Measurements from ENCODE around the gene TAS2R60. TPM values are rescaled to one million over a fixed set of nuclear protein-coding genes. Genes with fewer than 3 reads are reported as not detected.
A peak's percentile ranks its signal among the peaks of the same experiment; 100 is the strongest.
"Not testable (repeated sequence)": the region's sequence is repeated elsewhere in the genome, so short reads cannot be mapped to it uniquely, and the experiment has no call there.

TAS2R60 gene
- total and polyA plus RNA-seq, 4 experiments from 2014 or later, result 0.36 to 1.4 (median 0.92) TPM

DNA sequence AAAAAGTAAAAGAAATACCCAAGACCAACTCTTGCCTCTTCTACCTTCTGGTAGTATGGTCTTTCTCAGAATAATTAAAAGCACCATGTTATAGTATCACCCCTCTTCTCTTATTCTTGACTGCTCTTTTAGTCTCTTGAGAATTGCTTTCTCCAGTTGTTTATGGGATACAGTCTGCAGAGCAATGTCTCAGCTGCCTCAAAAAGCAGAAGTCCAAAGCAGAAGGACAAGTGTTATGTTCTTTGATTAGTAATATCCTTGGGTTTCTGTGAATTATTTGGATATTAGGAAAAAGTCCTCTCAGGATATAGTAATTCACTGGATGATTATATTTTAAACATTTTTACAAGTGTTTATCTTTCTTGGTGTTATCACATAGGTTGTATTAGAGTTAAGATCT is 41.8 kb downstream of the TAS2R60 start:
- Mint-ChIP-seq H3K27ac (no peak overlapping the region), H3K4me1 (peaks cover 10 to 19% (median 15%) of the 10 kb centered on the region in 4 donors), H3K36me3 (peaks cover 0 to 6% of the 10 kb centered on the region in 2 donors), H3K9me3 (no peaks in the 10 kb centered on the region), H3K27me3 (no peaks in the 10 kb centered on the region), H3K4me3 (no peak overlapping the region)
- ChIA-PET CTCF (ENCODE audit: partially characterized antibody) (interaction anchor here (1.1 kb wide), 1 partner anchor 36 kb away, joined by 3 read pairs; no protein-coding TSS in a partner anchor), POLR2A (ENCODE audit: partially characterized antibody) (no interaction called here)
- Histone ChIP-seq H3K9me3 (ENCODE audit: control insufficient read depth in 1 of 2, low read length in 2 of 2) (no peaks in the 10 kb centered on the region), H3K27ac (ENCODE audit: low read depth, low read length) (no peak overlapping the region), H3K4me3 (ENCODE audit: low read length in 2 of 2) (no peak overlapping the region), H3K36me3 (ENCODE audit: insufficient read depth, low read length) (no peaks in the 10 kb centered on the region), H3K27me3 (ENCODE audit: insufficient read depth, low read length) (no peaks in the 10 kb centered on the region), H3K4me1 (ENCODE audit: insufficient read depth, low read length) (no peaks in the 10 kb centered on the region)
- DNase-seq, result no peak
- intact Hi-C loops (cut with micrococcal nuclease), result no loop called here

DNA sequence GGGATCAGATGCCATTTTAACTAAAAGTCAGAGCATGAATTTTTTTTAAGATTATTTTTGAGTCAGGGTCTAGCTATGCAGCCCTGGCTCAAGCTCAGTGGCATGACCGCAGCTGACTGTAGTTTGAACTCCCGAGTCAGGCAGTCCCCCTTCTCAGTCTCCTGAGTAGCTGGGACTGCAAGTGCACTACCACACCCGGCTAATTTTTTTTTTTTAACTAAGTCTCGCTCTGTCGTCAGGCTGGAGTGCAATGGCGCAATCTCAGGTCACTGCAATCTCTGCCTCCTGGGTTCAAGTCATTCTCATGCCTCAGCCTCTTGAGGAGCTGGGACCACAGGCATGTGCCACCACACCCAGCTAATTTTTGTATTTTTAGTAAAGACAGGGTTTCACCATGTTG is 42.2 kb downstream of the TAS2R60 start:
- Histone ChIP-seq H3K4me3 (ENCODE audit: low read length in 2 of 2) (no peak overlapping the region), H3K4me1 (ENCODE audit: insufficient read depth, low read length) (no peaks in the 10 kb centered on the region), H3K36me3 (ENCODE audit: insufficient read depth, low read length) (no peaks in the 10 kb centered on the region), H3K27me3 (ENCODE audit: insufficient read depth, low read length) (no peaks in the 10 kb centered on the region), H3K9me3 (ENCODE audit: control insufficient read depth in 1 of 2, low read length in 2 of 2) (no peaks in the 10 kb centered on the region), H3K27ac (ENCODE audit: low read depth, low read length) (no peak overlapping the region)
- Mint-ChIP-seq H3K9me3 (no peaks in the 10 kb centered on the region), H3K27ac (no peak overlapping the region), H3K4me1 (peaks cover 7 to 15% (median 12%) of the 10 kb centered on the region in 4 donors), H3K27me3 (no peaks in the 10 kb centered on the region), H3K36me3 (peaks cover 0 to 6% of the 10 kb centered on the region in 2 donors), H3K4me3 (no peak overlapping the region)
- intact Hi-C loops (cut with micrococcal nuclease), result no loop called here
- DNase-seq, result no peak
- CTCF ChIA-PET (ENCODE audit: partially characterized antibody), result interaction anchor here (1.1 kb wide), 1 partner anchor 36 kb away, joined by 3 read pairs; no protein-coding TSS in a partner anchor
- POLR2A ChIA-PET (ENCODE audit: partially characterized antibody), result no interaction called here

DNA sequence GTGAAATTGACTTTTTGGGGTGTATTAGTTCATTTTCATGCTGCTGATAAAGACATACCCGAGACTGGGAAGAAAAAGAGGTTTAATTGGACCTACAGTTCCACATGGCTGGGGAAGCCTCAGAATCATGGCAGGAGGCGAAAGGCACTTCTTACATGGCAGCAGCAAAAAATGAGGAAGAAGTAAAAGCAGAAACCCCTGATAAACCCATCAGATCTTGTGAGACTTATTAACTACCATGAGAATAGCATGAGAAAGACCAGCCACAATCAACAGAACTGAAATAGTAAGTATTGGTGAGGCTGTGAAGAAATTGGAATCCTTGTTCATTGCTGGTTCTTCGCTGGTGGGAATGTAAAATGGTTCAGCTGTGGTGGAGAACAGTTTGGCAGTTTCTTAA is 43.0 kb downstream of the TAS2R60 start:
- H3K36me3 ChIP-seq (ENCODE audit: insufficient read depth, low read length); DNase-seq; H3K27ac ChIP-seq (ENCODE audit: low read depth, low read length); intact Hi-C loops (cut with micrococcal nuclease); H3K27ac Mint-ChIP-seq; H3K36me3 Mint-ChIP-seq; H3K4me3 Mint-ChIP-seq; H3K4me3 ChIP-seq (ENCODE audit: low read length in 2 of 2); H3K4me1 ChIP-seq (ENCODE audit: insufficient read depth, low read length); H3K27me3 ChIP-seq (ENCODE audit: insufficient read depth, low read length); H3K9me3 Mint-ChIP-seq; H3K9me3 ChIP-seq (ENCODE audit: control insufficient read depth in 1 of 2, low read length in 2 of 2); H3K27me3 Mint-ChIP-seq; POLR2A ChIA-PET (ENCODE audit: partially characterized antibody): not testable (repeated sequence)
- peaks cover 3 to 14% (median 9%) of the 10 kb centered on the region in 4 donors for H3K4me1 Mint-ChIP-seq
- CTCF ChIA-PET (ENCODE audit: partially characterized antibody), result interaction anchor here (1.1 kb wide), 1 partner anchor 37 kb away, joined by 3 read pairs; no protein-coding TSS in a partner anchor

DNA sequence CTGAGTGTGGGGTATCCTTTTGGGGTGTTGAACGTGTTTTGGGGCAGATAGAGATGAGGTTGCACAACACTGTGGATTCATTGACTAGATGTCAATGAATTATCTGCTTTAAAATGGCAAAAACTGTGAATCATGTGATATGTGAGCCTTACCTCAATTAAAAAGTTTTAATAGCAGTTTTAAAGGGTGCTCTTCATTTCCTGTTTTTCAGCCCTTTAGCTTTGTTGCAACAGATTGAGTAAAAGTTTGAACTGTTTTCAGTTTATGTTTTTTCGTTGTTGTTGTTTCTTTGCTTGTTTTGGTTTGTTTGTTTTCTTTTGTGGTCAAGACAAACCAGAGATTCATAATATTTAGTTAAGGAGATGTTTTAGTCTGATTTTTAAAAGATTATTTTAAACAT is 43.8 kb downstream of the TAS2R60 start:
- Histone ChIP-seq H3K27me3 (ENCODE audit: insufficient read depth, low read length) (no peaks in the 10 kb centered on the region), H3K27ac (ENCODE audit: low read depth, low read length) (no peak overlapping the region), H3K4me1 (ENCODE audit: insufficient read depth, low read length) (peaks cover 8% of the 10 kb centered on the region), H3K9me3 (ENCODE audit: control insufficient read depth in 1 of 2, low read length in 2 of 2) (no peaks in the 10 kb centered on the region), H3K36me3 (ENCODE audit: insufficient read depth, low read length) (no peaks in the 10 kb centered on the region), H3K4me3 (ENCODE audit: low read length in 2 of 2) (no peak overlapping the region)
- no peaks in the 10 kb centered on the region for H3K9me3 Mint-ChIP-seq
- intact Hi-C loops (cut with micrococcal nuclease), result no loop called here
- H3K27ac Mint-ChIP-seq, result no peak overlapping the region
- no peaks in the 10 kb centered on the region for H3K27me3 Mint-ChIP-seq
- ChIA-PET POLR2A (ENCODE audit: partially characterized antibody) (no interaction called here), CTCF (ENCODE audit: partially characterized antibody) (interaction anchor here (0.8 kb wide), 1 partner anchor 9 kb away, joined by 3 read pairs; no protein-coding TSS in a partner anchor)
- peaks cover 0 to 6% of the 10 kb centered on the region in 2 donors for H3K36me3 Mint-ChIP-seq
- H3K4me3 Mint-ChIP-seq, result no peak overlapping the region
- no peak for DNase-seq
- peaks cover 3 to 12% (median 8%) of the 10 kb centered on the region in 4 donors for H3K4me1 Mint-ChIP-seq

DNA sequence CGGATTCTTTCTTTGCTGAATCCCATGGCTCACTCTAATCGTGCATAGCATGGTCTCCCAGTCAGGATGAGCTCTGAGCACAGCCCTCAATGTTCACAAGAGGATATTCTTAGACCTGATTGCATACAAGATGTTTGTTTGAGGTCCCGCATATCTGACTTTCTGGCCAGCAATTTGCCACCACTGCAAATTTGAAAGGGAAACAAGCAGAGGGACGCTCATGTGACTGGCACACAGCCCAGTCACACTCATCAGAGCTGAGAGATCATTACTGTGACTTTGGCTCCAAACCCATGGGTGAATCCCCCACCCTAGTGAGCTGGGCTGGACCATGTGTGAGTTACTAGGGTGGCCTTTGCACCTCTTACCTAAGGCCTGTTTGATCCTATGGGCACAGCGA is 44.3 kb downstream of the TAS2R60 start:
- no peak overlapping the region for H3K27ac ChIP-seq (ENCODE audit: low read depth, low read length)
- no peak overlapping the region for H3K4me3 Mint-ChIP-seq
- peaks cover 5 to 15% (median 10%) of the 10 kb centered on the region in 4 donors for H3K4me1 Mint-ChIP-seq
- POLR2A ChIA-PET (ENCODE audit: partially characterized antibody), result no interaction called here
- intact Hi-C loops (cut with micrococcal nuclease), result no loop called here
- CTCF ChIA-PET (ENCODE audit: partially characterized antibody), result interaction anchor here (0.8 to 1.2 kb wide), 2 partner anchors 8 to 9 kb away, joined by 3 read pairs; no protein-coding TSS in a partner anchor
- peaks cover 8% of the 10 kb centered on the region for H3K4me1 ChIP-seq (ENCODE audit: insufficient read depth, low read length)
- H3K27me3 Mint-ChIP-seq, result no peaks in the 10 kb centered on the region
- peak overlapping the region in 1 of 7 donors; percentile 36 for H3K27ac Mint-ChIP-seq
- no peaks in the 10 kb centered on the region for H3K27me3 ChIP-seq (ENCODE audit: insufficient read depth, low read length)
- H3K9me3 Mint-ChIP-seq, result no peaks in the 10 kb centered on the region
- peaks cover 0 to 6% of the 10 kb centered on the region in 2 donors for H3K36me3 Mint-ChIP-seq
- H3K9me3 ChIP-seq (ENCODE audit: control insufficient read depth in 1 of 2, low read length in 2 of 2), result no peaks in the 10 kb centered on the region
- H3K4me3 ChIP-seq (ENCODE audit: low read length in 2 of 2), result no peak overlapping the region
- no peaks in the 10 kb centered on the region for H3K36me3 ChIP-seq (ENCODE audit: insufficient read depth, low read length)
- no peak for DNase-seq

DNA sequence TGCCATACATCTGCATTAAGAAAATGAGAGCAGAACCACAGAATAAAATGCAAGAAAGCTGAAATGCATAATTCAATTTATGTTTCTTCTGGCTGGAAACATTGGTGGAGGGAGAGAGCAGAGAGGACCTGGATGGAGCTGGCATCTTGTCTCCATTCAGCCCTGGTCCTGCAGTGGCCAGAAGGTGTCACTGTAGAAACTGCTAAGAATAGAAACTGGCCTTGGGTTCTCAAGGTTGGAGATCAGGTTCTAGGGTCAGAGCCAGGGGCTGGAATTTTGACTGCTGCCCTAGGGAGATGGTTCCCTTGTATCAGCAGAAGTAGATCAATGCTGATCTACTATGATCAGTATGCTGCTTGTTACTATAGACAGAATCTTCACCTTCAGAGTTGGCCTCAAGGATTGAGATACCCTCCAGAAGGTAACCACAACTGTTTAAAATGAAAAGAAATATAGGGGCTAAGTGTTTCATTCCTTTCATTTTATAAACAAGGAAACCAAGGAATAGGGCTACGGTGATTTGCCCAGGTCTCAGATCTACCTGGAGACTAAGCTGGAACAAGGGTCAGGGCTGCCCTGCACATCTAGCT is 47.6 kb downstream of the TAS2R60 start:
- Histone ChIP-seq H3K27ac (ENCODE audit: low read depth, low read length) (no peak overlapping the region), H3K4me3 (ENCODE audit: low read length in 2 of 2) (no peak overlapping the region), H3K36me3 (ENCODE audit: insufficient read depth, low read length) (no peaks in the 10 kb centered on the region), H3K4me1 (ENCODE audit: insufficient read depth, low read length) (peaks cover 16% of the 10 kb centered on the region), H3K27me3 (ENCODE audit: insufficient read depth, low read length) (no peaks in the 10 kb centered on the region), H3K9me3 (ENCODE audit: control insufficient read depth in 1 of 2, low read length in 2 of 2) (no peaks in the 10 kb centered on the region)
- CTCF ChIA-PET (ENCODE audit: partially characterized antibody), result interaction anchor here (0.9 kb wide), 1 partner anchor 14 kb away, joined by 3 read pairs; no protein-coding TSS in a partner anchor
- peak overlapping the region in 5 of 7 donors; percentile 2 to 66 (median 5) for H3K27ac Mint-ChIP-seq
- peak in 1 of 5 donors; percentile 6 for DNase-seq
- H3K9me3 Mint-ChIP-seq, result no peaks in the 10 kb centered on the region
- intact Hi-C loops (cut with micrococcal nuclease), result no loop called here
- H3K36me3 Mint-ChIP-seq, result peaks cover 0 to 11% of the 10 kb centered on the region in 2 donors
- peaks cover 15 to 36% (median 23%) of the 10 kb centered on the region in 4 donors for H3K4me1 Mint-ChIP-seq
- no peak overlapping the region for H3K4me3 Mint-ChIP-seq
- H3K27me3 Mint-ChIP-seq, result no peaks in the 10 kb centered on the region
- POLR2A ChIA-PET (ENCODE audit: partially characterized antibody), result no interaction called here

DNA sequence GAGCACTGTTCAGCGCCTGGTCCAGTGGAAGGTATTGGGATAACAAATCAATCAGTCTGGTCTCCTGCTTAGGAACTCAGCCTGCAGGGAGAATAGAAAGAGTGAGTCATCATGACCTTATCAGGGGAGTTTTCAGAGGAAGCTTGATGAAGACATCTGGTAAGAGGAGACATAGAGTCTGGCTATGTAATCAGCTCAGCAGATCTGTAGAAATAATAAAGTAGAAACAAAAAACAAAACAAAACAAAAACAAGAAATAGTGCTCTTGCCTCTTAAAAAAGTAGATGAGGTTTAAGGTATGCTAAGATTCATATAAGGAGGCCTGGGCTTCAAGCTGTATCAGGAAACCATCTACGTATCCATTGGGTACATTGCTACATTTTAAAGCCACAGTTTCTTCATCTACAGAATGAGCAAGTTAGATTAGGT is 48.8 kb downstream of the TAS2R60 start:
- Mint-ChIP-seq H3K27me3 (no peaks in the 10 kb centered on the region), H3K4me3 (no peak overlapping the region), H3K36me3 (peaks cover 0 to 15% of the 10 kb centered on the region in 2 donors), H3K27ac (peak overlapping the region in 4 of 7 donors; percentile 2 to 47 (median 14)), H3K4me1 (peaks cover 15 to 36% (median 23%) of the 10 kb centered on the region in 4 donors), H3K9me3 (no peaks in the 10 kb centered on the region)
- peak in 1 of 5 donors; percentile 48 for DNase-seq
- Histone ChIP-seq H3K36me3 (ENCODE audit: insufficient read depth, low read length) (no peaks in the 10 kb centered on the region), H3K4me1 (ENCODE audit: insufficient read depth, low read length) (peaks cover 16% of the 10 kb centered on the region), H3K4me3 (ENCODE audit: low read length in 2 of 2) (no peak overlapping the region), H3K27me3 (ENCODE audit: insufficient read depth, low read length) (no peaks in the 10 kb centered on the region), H3K9me3 (ENCODE audit: control insufficient read depth in 1 of 2, low read length in 2 of 2) (no peaks in the 10 kb centered on the region), H3K27ac (ENCODE audit: low read depth, low read length) (no peak overlapping the region)
- intact Hi-C loops (cut with micrococcal nuclease), result no loop called here
- ChIA-PET CTCF (ENCODE audit: partially characterized antibody) (interaction anchor here (0.9 kb wide), 1 partner anchor 636 kb away, joined by 3 read pairs; no protein-coding TSS in a partner anchor), POLR2A (ENCODE audit: partially characterized antibody) (interaction anchor here (0.6 kb wide), 1 partner anchor 21 kb away, joined by 3 read pairs; no protein-coding TSS in a partner anchor)
